COLO668 (cell line): ENCODE data around the gene SLC25A13.

Source experiments
- DNase-seq: peaks from one replicate; lab custom pipeline; 2025; ENCODE audit not compliant: unreplicated experiment; lab: John Stamatoyannopoulos, UW

Gene SLC25A13

DNA sequence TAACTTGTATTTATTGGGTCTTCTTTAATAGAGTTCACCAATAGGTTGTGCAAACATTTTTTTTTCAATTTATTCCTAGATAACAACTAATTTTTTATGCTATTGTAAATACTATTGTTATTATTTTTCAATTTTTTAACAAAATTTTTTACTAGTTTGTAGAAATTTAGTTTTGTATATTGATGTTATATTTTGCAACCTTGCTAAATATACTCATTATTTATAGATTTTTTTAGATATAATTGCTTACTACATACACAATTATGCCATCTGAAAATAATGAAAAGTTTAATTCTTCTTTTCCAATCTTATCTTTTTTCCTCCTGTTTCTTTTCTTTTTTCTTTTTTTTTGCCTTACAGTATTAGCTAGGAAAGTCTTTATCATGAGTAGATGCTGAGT, 216.9 kb downstream of the SLC25A13 start:
- DNase-seq, result no peak

DNA sequence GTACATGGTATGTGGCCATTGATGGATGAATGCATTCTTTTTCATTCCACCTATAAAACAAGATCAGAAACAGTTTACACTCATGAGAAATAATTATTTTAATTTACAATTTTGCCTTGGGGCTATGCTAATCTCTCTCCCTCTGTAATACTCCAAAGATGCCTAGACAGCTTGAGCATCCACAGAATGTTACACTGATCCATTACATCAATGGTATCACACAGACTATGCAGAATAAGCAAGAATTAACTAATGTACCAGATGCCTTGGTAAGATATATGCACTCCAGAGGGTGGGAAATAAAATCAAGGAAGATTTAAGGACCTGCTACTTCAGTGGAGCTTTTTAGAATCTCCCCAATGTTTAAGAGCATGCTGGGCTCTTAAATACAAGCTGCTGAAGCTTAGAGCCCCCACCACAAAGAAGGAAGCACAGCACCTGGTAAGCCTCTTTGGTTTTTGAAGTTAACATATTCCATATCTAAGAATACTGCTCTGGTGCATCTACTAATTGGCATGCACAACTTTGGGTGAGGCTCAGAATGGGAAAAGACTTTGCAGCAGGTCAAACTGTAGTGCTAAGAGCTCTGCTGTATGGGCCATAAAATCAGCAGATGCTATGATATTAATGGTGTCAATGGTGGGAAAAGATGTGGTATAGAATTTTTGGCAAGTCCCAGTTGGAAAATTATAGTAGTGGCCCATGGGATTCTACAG, 219.6 kb downstream of the SLC25A13 start:
- no peak for DNase-seq

DNA sequence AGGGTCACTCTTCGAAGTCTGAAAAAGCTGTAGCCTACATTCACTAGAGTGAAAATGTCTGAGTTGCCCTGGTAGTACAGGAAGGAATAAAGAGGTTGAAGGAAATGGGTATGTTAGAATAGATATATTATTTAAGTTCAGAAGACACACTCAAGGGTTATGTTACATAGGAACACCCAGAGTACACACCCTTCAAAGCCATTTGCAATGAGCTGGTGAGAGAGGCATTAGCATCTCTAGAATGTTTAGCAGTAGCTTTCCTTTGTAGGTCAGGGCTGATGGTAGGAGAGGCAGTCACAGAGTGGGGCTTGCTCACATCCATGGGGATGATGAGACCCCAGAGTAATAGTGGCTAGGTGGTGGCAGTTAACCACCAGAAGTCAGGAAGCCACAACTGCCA, 221.2 kb downstream of the SLC25A13 start:
- no peak for DNase-seq

DNA sequence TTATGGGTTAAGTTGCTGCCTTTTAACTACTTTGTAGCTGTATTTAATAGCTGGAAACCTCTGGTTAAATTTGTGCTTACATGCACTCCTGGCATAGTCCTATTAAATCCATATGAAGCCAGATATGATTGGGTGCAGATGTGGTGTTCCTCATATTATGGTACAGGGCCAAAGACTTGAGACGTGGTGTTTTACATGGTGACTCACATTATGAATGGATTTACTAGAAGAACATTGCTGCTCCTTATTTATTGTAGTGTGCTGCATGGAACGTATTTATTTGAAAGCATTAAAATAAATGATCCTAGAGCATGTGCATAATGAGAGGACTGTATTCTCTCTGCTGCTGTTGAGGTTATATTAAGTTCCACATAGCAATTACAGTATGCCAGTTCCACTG, 224.1 kb downstream of the SLC25A13 start:
- no peak for DNase-seq

DNA sequence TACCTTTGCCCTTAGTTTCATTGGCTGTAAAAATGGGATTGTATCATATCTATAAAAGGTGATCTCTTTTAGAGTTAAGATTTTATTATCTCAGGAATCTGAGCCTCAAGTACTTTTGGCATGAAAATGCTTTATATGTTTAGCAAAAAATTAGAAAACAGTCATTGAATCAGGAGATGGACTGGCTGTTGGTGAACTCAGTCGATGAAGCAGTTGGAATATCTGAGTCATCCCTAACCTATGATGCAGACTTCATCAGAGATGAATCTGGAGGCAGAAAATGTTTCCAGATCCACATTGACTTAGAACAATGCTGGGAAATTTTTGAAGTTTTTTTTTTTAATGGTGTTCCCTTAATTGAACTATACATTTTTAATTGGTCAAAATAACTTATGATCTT, 228.5 kb downstream of the SLC25A13 start:
- no peak for DNase-seq

DNA sequence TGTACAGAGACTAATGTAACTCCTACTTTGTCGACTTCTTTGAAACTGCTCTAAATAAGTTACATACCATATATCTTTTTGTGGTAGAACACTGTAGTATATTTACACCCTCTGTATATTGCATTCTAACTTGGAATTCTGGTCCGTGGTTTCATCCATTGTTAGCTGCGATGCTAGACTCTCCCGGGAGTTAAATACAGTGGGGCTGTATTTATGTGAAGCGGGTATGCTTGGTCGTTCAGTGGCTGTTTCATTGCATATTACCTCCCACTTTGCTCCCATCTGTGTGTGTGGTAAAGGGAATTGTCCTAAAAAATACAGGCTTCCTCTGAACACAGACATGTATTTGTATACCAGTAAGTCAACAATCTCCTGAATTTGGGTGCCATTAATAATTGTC, 231.1 kb downstream of the SLC25A13 start:
- DNase-seq, result no peak

DNA sequence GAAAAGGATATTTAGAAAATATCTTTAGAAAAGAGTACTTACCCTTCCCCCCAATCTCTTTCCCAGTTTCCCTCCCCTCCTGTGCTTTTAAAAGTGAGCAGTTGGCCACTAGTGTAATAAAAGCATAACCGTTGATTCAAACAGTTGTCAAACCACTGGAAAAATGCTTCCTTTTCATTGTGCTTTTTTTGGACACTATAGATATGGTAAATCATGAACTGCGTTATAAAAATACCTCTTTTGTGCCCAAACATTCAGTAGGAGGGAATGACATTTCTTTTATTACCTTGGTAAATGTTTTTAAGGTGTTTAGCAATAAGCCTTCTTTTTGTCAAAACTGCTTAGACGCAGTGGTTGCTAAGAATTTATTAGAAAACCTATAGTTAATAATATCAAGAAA, 232.4 kb downstream of the SLC25A13 start:
- DNase-seq, result no peak

DNA sequence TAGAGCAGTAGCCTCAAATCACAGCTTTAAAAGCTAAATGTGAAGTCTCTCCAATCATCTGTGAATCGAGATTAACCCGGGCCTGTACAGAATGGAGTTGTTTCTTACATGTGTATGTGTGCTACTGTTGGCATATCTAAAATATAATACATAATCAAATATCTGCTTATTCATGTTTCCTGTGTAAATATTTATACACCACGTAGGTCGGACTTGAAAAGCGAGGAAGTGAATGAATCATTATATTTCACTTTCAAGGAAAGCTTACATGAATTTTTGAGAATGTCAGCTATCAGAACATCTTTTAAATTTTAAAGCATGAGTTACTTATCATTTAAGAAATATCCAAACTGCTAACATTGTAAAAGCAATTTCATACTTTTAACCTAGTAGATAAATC, 233.3 kb downstream of the SLC25A13 start:
- no peak for DNase-seq

DNA sequence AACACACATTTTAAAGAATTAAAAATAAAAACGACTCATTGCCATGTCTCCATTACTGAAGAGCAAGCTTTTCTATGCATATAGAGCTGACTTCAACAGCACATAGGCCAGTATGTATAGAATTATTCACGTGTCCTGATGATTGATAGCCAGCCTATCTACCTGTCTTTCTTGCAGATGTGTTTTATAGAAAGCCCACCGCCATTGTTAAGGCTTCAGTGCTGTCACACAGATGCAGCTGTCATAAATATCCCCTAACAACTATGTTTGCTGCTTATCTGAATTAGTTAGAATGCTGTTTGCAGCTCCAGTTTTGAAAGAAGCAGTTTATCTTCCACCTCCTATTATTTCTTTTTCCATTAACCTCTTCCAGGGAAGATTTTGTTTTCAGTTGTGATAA, 235.9 kb downstream of the SLC25A13 start:
- DNase-seq, result no peak

DNA sequence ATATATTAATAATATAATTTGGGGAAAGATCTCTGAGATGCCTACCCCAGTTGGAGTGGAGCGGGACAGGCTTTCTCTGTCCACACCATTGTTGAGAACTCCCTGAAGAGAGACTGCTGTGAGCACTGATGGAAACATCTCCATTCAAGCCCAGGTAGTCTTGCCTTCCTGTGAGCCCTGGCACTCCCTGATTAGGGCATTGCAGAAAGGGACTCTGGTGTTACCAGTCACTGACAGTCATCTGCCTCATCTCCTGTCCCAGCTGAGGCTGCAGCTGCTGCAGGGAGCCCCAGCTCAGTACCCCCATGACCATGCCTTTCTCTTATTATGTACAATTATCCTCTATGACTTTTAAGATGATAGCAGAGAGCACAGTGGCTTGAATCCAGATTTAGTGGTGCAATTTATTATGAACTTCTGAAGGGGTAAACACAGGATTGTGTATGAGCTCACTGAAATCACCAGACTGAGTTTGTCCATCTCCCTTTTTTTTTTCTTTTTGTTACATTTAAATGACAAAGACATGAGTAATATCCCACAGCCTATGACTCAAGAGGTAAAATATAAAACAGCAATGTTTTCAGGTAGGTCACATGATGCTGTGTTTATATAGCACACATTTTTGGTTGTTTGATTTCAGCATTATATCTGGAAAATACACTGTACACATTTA, 236.9 kb downstream of the SLC25A13 start:
- no peak for DNase-seq

DNA sequence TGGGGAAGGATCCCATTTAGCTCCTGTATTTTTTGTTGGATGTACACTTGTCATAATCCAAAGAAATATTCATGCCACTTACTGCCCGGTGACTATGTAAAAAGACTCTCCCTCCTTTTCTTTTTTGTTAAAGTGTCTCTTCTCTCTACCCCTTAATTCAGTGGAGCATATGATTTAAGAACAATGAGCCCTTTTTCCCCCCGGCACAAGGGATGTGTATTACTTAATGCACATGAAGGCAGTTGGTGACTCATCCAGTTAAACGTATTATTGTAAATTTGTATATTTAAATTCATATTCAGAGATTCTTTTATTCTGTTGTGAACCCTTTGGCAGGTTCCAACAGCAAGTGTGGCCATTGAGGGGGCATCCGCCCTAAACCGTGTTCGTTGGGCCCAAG, 241.9 kb downstream of the SLC25A13 start:
- no peak for DNase-seq

DNA sequence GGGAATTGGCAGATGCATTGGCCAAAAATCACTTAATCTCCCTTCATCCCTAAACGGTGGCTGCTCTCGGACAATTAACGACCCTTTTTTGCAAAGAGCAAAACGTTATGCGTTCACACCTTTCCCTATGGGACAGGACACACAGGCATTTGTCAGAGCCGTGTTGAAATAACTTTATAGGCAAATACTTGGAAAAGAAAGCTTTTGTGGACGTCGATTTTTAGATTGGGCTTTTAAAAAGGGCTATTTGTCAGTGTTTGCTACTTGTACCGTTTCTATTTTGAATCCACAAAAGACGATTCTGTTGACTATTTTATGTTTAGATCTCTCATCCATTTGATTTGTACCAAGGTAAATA, 245.6 kb downstream of the SLC25A13 start:
- DNase-seq, result no peak

DNA sequence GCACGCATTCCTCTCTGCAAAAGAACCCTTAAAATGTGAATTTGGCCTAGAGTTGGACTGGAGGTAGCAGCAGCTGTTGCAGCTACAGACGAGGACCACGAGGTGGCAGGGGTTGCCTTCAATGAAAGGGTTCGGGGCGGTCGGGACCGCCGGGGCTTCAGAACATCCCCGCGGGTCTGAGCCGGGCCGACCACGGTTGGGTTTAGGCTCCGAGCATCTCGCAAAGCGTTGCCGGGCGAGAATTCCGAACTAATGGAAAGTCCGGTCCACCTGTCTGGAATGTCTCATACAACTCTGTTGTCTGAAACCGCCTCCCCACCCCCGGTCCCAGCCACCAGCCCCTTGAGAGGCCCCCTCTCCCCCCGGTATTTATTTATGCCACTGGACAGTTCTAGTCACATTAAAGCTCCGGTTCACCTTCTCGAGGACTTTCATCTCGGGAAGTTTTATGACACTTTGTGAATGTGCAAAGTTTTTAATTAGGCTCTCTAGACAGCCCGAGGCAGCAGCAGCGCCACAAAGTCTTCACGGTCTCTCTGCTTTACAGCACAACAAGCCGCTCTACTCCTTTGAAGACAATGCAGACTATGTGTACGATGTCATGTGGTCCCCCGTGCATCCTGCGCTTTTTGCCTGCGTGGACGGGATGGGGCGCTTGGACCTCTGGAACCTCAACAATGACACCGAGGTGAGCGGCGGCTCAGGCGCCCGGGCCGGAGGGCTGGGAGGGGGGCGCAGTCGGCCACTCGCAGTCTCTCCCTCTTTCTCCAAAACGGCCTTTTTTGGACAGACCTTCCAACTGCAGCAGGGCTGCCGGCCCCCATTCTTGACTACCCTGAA, 246.2 kb downstream of the SLC25A13 start:
- peak; percentile 60 for DNase-seq

DNA sequence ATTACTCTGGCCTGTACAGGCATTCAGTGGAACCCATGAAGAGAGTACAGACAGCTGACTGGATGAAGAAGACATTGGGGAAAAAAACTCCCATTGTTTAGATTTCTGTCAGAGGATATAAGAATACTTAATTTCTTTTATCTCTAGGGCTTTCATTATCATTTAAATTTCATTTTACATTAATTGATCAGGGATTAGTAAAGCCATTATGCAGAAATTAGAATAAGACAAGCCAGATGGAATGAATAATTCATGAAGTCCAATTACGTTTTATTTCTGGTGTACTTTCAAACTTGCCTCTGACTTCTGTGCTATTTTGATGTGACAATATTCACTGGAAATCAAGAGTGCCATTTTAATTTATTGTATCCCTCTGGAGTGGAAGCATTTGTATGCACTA, 247.0 kb downstream of the SLC25A13 start:
- DNase-seq, result no peak
